ENCODE data around the gene PIAS4.
A peak's percentile ranks its signal among the peaks of the same experiment; 100 is the strongest.
"Not testable (repeated sequence)": the region's sequence is repeated elsewhere in the genome, so short reads cannot be mapped to it uniquely, and the experiment has no call there.

Gene PIAS4

DNA sequence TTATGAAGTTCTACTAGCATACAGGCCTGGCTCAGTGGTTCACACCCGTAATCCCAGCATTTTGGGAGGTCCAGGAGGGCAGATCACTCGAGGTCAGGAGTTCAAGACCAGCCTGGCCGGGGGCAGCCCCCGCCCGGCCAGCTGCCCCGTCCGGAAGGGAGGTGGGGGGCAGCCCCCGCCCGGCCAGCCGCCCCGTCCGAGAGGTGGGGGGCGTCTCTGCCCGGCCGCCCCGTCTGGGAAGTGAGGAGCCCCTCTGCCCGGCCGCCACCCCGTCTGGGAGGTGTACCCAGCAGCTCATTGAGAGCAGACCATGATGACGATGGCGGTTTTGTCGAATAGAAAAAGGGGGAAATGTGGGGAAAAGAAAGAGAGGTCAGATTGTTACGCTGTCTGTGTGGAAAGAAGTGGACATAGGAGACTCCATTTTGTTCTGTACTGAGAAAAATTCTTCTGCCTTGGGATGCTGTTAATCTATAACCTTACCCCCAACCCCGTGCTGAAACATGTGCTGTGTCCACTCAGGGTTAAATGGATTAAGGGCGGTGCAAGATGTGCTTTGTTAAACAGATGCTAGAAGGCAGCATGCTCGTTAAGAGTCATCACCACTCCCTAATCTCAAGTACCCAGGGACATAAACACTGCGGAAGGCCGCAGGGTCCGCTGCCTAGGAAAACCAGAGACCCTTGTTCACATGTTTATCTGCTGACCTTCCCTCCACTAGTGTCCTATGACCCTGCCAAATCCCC, 8.7 kb upstream of the PIAS4 start:
- not testable (repeated sequence) for DNase-seq (ENCODE audit: low read depth)

DNA sequence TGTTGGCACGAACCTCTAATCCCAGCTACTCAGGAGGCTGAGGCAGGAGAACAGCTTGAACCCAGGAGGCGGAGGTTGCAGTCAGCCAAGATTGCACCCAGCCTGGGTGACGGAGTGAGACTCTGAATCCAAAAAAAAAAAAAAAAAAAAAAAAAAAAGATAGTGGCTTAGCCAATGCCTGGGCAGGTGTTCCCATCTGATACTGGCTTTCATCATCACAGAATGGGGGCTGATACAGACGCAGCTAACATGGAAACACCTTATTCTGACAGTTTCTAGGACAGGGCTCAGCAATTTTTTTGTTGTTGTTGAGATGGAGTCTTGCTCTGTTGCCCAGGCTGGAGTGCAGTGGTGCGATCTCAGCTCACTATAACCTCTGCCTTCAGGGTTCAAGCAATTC, 6.7 kb upstream of the PIAS4 start:
- not testable (repeated sequence) for DNase-seq (ENCODE audit: low read depth)

DNA sequence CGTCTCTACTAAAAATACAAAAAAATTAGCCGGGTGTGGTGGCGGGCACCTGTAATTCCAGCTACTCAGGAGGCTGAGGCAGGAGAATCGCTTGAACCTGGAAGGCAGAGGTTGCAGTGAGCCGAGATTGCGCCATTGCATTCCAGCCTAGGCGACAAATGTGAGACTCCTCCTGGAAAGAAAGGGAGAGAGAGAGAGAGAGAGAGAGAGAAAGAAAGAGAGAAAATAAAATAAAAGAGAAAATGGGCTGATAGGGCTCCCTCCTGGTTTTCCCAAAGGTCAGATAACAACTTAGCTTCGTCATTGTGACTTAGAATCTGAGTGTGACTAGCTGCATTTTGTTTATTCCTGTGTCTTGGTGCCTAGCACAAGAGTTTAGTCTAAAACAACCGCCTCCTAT, 2.1 kb upstream of the PIAS4 start:
- not testable (repeated sequence) for DNase-seq (ENCODE audit: low read depth)

DNA sequence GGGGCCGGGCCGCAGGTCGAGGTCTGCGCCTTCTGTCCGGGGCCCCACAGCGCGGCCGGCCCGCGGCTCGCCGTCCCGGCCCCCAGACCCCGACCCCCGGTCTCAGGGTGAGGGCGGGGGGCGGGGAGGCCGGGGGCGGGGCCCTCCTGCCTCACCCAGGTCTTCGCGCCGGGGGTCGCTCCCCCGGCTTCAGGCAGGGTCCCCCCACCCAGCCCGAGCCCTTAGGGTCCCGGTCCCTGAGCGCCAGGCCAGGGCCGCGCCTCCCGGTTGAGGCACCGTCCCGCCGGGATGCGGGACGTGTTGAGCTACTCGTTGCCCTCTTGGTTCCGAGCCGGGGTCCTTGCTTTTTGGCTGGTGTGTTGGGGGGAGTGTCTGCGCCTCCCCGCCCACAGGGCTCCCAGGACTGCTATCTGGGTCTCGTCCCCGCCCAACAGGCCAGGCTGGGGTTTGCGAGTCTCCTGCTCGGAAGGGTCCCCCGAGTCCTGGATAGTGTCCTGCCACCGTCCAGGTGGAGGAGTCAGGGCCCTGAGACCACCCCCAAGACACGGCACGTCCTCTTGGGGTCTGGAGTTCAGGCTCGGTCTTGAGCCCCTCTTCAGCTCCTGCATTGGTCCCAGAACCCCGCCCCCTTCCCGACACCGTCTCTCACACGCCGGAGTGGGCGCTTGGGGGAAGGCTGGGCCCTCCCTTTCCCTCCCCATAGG, 452 bp downstream of the PIAS4 start:
- no peak for DNase-seq (ENCODE audit: low read depth)

DNA sequence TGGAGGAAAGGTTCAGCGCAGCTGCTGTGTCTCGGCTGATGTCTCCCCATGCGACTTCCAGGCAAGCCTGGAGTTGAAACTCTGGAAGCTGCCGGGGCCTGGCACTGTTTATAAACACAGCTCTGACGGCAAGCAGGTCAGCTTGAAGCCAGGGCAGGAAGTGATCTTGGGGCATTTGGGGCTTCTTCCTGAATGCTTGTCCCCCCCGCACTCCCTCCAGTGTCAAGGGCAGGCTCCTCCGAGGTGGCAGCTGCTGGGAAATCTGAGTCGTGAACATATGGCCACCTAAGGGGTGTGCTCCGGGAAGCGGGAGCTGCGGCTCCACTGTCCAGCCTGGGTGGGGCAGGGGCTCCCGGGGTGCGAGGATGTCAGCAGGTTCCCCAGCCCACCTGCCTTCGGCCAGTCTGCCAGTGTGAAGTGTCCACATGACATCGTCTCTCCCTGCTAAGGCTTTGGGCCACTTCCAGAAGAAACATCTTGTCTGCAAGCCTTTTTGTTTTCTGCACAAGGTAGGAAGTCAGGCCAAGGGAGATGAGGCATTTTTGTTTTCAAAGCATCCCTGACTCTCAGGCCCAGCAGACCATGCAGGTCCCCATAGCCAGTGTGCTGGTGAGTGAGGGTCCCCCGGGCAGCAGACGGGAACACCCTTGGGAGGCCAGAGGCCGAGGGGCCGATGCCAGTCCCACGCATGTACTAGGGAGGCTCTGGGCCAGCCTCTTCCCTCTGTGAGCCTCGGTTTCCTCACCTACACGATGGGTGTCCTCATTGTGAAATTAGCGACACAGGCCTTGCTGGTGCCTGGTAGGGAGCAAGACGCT, 2.7 kb downstream of the PIAS4 start:
- no peak for DNase-seq (ENCODE audit: low read depth)

DNA sequence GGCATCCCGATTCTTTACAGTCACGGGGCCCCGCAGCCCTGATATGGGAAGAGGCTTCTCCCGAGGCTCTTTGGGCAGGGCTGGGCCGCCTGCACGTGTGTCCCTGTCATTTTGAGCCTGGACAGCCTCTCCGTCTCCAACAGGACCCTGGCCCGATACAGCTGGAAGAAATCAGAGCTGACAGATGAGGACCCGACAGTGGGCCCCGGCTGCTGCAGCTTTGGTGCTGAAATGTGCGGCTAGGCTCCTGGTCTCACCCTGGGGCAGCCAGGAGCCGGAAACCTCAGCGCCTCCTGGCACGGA, 3.2 kb downstream of the PIAS4 start:
- DNase-seq (ENCODE audit: low read depth), result no peak

DNA sequence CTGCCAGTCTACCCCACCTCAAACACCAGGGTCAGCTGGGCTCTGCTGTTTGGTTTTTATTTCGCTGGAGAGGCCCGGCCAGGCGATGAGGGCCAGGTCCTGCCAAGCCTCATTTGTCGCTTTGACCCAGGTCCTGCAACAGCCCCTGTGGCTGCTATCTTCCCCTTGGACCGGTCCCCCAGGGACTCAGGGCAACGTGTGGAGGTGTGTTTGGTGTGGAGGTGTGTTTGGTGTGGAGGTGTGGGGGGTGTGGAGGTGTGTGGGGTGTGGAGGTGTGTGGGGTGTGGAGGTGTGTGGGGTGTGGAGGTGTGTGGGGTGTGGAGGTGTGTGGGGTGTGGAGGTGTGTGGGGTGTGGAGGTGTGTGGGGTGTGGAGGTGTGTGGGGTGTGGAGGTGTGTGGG, 3.9 kb downstream of the PIAS4 start:
- DNase-seq (ENCODE audit: low read depth), result not testable (repeated sequence)

DNA sequence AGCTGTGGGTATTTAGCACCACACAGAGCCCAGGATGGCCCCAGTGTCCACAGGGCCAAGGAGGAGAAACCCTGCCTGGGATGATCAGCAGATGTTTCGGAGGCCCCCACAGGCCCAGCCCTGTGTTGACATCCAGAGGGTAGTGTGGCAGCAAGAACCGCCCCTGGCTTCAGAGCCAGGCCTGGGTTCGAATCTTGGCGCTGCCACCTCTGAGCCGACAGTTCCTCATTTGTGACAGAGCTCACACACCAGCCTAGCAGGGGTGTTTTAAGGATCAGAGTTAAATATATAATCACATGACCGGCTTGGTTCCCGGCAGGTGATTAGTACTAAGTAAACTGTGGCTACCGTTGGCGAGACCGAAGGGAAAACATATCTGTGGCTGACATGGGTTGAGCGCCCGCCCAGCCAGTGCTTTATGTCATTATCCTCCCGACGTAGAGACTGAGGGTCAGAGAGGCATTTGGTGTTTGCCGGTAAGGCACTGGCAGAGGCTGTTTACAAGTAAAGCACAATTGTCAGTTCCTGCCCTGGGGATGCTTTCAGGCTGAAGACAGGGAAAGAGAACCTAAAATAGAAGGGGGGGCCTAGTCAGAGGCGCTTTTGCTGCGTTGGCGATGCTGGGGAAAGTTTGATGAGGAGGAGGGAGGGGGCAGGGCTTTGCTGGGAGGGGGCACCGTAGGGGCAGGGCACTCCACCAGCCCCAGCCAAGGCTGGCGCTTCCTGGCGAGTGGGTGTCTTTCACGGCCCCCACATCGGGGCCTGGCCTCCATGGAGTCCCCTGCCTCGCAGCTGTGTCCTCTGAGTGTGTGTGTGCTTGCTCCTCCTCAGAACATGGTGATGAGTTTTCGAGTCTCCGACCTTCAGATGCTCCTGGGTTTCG, 4.8 kb downstream of the PIAS4 start:
- no peak for DNase-seq (ENCODE audit: low read depth)

DNA sequence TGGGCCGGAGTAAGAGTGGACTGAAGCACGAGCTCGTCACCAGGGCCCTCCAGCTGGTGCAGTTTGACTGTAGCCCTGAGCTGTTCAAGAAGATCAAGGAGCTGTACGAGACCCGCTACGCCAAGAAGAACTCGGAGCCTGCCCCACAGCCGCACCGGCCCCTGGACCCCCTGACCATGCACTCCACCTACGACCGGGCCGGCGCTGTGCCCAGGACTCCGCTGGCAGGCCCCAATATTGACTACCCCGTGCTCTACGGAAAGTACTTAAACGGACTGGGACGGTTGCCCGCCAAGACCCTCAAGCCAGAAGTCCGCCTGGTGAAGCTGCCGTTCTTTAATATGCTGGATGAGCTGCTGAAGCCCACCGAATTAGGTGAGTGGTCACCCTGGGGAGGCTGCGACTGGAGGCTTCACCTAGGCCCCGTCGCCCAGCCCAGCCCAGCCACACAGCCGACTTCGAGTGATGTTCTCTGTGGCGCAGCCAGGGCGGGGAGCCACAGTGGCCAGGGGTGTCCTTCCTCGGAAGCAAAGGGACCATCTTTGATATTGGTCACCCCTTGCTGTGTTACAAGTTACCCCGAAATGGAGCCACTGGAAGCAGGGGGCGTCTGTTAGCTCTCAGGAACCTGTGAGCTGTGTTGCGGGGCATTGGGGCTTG, 5.6 kb downstream of the PIAS4 start:
- DNase-seq (ENCODE audit: low read depth), result no peak

DNA sequence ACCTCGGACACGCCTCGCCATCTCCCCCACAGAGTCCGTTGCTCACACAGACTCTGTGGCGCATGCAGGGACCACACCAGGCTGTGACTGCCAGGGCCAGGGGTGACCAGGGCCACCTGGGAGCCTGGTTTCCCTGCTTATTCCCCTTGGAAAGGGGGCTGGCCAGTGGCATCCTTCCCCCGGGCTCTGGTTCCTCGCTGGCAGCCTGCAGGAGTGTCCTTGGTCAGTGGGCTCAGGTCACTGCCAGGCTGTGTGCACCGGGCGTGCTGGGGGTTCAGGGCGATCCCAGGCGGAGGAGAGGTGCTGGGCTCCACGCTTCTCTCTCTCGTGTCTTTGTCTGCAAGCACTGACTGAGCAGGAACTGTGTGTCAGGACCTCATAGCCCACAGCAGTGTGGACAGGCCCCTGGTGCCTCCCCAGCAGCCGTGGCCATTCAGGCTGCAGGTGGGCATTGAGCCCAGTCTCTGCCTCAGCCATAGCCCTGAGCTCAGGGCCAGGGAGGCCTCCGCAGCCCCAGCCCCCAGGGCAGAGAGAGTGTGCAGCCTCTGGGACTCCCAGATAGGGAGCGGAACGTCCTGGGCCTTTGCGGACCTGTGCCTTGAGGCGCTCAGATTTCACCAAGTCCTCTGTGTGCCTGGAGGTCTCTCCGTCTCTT, 6.5 kb downstream of the PIAS4 start:
- DNase-seq (ENCODE audit: low read depth), result no peak

DNA sequence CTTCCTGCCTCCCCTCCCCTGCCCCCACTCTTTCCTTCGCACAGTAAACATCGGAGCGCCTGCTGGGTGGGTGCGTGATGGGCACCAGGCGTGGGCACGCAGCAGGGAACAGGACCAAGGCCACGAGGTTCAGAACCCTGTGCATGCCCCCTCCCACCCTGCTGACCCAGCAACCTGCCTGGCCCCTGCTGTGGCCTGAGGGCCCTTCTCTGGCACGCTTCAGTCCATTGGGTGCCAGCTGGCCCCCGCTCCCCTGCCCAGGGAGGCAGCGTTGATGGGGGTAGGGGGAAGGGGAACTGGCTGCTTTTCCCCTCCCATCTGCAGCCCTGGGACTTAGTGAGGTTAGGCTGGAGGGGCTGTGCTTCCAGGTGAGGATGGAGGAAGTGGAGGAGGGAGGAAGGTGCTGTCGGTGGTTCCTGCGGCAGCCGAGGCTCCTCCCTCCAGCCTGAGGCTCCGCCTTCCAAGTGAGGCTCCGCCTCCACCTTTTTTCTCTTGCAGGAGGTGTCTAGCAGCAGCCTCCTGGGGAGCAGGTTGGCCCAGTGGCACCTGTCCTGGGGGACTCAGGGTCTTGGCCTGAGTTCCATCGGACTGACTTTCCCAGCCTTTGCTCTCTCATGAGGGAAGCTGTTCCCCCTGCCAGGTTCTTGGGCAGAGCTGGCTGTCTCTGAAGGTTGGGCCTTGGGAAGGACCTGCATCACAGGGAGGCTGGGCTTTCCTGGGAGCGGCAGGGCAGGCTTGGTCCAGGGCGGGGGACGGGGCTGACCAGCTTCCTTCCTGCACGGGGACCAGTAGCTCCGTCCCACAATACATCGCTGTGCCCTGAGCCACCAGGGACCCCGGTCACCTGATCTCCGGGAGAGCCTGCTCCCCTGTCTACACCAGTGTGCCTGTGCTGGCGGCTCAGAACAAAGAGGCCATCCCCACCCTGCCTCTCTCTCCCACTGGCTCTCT, 7.3 kb downstream of the PIAS4 start:
- DNase-seq (ENCODE audit: low read depth), result peak; percentile 32

DNA sequence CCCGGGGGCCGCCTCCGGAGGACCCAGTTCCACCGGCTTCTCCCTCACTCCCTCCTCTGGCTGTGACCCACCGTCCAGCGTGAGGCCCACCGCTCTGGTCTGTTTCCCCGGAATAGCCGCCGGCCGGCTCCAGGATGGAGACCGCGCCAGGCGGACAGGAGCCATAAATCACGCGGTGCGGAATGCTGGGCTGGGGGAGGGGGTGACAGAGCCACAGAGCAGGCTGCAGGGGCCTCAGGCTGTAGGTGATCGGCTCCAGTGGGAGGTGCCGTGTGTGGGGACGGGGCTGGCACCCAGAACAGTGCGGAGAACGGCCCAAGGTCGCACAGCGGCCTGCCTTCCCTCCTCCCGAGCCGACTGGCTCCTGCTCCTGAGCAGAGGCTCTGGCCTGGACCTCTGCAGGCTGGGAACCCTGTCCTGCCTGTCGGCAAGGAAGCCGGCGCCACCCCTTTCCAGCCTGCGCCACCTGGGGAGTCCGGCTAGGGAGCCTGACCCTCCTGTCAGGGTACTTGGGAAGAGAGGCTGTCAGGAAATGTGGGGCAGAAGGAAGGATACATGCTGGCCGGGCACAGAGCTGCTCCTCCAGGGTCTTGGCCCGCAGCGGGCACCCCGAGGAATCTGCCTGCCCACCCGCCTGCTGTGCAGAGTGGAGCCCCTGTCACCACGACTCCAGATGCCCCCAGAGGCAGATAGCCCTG, 8.3 kb downstream of the PIAS4 start:
- no peak for DNase-seq (ENCODE audit: low read depth)

DNA sequence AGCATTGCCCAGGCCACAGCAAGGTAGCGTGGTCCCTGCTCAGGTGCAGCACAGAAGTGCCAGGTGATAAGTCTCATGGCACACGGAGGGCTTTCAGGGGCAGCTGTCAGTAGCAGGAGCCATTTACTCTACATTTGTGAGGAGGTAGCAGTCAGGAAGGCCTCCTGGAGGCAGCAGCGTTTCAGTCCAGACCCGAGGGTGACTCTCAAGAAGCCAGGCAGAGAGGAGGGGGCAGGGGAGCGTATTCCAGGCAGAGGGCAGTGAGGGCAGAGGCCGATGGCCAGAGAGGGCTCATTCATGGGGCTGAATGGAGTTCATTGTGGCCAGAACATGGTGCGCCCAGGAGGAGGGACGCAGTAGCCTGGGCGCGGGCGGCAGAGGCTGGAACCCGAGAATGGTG, 8.9 kb downstream of the PIAS4 start:
- no peak for DNase-seq (ENCODE audit: low read depth)

DNA sequence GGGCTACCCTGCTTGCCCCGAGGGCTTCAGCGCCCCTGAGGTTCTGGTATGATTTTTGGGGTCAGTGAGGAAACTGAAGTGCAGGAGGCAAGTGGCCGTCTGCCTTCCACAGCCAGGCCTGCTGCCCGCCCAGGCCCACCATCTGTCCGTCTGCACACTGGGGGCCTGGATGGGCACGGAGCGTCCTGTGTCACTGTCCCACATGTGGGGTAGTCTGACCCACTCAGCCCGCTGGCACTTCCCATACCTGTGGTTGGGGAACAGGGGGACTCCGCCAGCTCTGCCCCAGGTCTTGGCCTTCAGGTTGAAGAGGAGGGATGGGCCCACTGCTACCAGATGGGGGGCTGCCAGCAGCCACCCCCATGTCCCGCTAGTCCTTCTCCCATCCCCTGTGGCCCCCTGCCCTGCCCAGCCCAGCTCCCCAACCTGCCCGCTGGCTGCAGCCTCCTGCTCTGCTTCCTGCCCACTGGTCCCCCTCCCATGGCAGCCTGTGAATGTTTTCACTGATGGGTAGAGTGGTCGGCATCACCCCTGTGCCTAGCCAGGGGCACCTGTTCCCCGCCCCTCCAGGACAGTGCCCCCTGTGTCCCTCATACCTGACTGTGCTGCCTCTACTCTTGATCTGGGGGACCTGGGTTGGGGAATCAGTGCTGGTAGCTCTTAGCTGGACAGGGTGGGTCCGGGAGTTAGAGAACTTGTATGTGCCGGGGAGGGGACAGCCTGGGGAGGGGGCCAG, 9.5 kb downstream of the PIAS4 start:
- no peak for DNase-seq (ENCODE audit: low read depth)

DNA sequence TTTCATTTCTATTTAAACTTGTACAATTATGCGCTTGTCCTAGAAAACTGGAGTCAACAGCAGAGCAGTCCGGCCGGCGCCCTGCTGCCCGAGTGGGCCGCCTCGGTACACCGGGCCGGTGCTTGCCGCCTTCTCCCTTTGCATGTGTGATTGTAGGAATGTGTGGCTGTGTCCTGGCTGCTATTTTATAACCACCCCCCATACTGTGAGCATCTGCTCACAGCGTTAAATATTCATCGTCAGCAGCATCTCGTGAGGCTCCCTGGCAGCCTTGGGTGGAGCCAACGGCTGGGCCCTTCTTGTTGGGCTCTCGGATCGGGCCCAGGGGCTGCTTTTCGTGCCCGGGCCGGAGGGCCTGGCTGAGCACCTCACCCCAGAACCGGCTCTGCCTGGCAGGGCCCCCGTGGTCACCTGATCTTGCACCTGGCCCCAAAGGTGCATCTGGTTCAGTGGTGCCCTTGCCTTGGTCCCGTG, 10.6 kb downstream of the PIAS4 start:
- no peak for DNase-seq (ENCODE audit: low read depth)

DNA sequence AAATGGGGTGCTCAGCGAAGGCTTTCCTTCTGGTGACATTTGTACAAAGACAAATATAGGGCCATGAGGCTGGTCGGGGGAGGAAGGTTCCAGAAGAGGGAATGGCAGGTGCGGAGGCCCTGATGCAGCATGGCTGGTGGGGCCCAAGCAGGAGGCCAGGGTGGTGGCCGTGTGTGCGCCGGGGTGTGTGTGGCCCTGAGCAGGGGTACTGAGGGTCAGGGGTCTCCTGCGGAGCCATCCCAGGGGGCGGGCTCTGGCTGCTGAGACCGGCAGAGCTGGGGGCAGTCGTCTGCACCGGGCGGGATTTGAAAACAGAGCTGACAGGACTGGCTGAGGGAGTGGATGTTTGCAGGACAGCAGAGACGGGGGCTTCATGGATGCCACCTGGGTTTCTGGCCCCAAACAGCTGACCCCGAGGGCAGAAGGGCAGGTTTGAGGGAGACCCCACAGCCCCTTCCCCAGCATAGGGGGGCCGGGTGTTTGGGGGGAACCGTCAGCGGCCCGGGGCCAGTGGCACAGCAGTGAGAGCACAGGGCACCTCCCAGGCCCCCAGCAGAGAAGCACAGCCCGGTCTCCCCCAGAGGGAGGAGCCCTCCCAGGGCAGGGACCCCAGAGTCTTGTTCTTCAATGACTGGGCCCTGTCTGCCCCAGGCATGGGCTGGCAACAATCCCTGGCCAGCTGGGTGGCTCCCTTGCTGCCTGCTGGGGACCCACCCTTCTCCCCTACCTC, 11.4 kb downstream of the PIAS4 start:
- no peak for DNase-seq (ENCODE audit: low read depth)

DNA sequence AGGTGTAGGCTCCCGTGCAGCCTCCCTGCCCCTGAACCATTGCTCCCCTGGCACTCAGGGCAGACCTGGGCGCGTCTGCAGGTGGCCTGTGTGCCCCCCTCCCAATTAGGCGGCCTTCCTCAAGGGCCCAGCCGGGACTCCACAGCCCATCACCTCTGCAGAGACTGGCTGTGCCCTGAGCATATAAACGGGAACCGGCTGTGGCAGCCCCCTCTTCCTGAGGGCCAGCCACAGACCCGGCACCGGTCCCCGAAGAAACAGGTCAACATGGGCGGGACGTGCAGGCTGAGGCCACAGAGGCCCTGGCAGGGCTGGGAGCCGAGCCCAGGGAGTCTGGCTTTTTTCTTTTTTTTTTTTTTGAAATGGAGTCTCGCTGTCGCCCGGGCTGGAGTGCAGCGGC, 12.0 kb downstream of the PIAS4 start:
- DNase-seq (ENCODE audit: low read depth), result no peak
